AG09309 (cell line): ENCODE data around the gene HEBP2.

Experiments used
- DNase-seq: peaks from one replicate; pipeline ENCODE4 v3.0.0-alpha.2; 2010; ENCODE audit warnings: low read depth
- H3K4me3 ChIP-seq: 2 replicates; pipeline ENCODE4 v1.5.1; 2011; ENCODE audit warnings: mild to moderate bottlenecking, low read depth, low read length, moderate library complexity; ENCODE audit not compliant: control insufficient read depth
- TF ChIP-seq, protein P1 (sequence below): IDR thresholded peaks from 2 replicates; pipeline ENCODE4 v1.5.1; 2011; ENCODE audit warnings: mild to moderate bottlenecking, low read depth, low read length, inconsistent platforms; ENCODE audit not compliant: insufficient read depth, control insufficient read depth; ENCODE audit errors: missing control alignments

HEBP2 gene

DNA sequence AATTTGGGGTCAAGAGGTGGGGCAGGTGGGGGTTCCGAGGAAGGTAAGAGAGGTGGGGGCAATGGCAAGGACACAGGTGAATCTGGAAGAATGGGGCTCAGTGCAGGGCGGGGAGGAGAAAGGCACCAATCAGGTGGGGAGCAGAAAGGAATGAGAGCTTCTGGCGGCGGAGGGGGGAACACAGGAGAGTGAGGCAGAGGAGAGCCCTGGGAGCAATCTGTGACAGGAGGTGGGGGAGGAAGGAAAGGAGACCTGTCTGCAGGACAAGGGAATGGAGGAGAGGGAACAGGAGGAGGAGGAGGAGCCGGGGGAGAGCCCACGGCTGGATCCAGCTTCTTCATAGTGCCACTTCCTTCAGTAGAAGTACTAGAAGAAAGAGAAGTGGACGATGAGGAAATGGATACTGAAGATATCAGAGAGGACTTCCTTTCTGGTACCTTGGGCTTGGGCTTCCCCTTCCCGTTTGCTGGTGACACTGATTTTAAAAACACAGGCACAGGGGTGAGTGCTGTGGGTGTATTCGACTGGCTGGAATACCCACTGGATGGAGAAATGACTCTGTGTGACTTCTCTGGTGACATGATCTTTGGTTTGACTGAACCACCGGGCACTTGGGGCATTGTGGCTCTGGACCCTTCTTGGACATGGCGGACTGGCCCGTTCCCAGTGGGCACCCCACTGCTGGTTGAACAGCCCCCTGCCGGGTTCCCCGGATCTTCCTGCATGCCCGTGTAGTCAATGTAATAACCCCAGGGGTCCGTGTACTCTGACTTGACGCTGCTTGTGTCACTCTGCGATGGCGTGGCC is 27.4 kb downstream of the HEBP2 start:
- H3K4me3 ChIP-seq: no peak overlapping the region
- TF ChIP-seq, protein P1, sequence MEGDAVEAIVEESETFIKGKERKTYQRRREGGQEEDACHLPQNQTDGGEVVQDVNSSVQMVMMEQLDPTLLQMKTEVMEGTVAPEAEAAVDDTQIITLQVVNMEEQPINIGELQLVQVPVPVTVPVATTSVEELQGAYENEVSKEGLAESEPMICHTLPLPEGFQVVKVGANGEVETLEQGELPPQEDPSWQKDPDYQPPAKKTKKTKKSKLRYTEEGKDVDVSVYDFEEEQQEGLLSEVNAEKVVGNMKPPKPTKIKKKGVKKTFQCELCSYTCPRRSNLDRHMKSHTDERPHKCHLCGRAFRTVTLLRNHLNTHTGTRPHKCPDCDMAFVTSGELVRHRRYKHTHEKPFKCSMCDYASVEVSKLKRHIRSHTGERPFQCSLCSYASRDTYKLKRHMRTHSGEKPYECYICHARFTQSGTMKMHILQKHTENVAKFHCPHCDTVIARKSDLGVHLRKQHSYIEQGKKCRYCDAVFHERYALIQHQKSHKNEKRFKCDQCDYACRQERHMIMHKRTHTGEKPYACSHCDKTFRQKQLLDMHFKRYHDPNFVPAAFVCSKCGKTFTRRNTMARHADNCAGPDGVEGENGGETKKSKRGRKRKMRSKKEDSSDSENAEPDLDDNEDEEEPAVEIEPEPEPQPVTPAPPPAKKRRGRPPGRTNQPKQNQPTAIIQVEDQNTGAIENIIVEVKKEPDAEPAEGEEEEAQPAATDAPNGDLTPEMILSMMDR: no peak
- DNase-seq: no peak

DNA sequence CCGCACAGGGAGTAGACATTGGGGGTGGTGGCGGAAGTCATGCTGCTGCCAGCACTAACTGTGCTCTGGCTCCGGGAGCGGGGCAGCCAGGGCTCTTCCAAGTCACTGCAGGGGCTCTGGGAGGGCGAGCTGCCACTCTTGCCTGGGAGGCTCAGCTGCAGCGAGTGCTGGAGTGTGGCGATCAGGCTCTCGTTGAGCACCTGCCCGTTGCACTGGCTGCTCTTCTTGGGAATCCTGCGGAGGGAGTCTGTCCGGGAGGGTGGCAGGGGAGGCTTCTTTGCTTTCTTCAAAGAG is 28.0 kb downstream of the HEBP2 start:
- TF ChIP-seq, protein P1: no peak

DNA sequence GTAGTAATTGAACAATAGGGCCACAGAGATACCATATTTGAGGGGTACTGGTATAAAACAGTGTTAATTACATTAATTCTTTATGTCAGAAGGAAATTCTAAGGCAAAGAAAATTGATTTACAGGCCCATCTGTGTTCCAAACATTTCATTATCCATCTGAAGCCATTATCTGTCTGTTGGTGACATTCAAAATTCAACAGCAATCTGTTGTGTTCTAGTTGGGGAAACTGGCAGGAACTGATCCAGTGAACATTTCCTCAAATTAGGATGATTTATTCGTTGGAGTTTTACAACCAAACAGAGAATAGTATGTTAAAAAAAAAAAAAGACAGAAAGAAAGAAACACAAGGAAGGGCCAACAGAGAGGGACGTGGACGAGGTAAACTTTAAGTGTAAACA is 30.1 kb downstream of the HEBP2 start:
- DNase-seq: no peak

More for the DNA sequence above, 28.0 kb downstream of the HEBP2 start:
- DNase-seq: no peak
- no peak overlapping the region for H3K4me3 ChIP-seq

DNA sequence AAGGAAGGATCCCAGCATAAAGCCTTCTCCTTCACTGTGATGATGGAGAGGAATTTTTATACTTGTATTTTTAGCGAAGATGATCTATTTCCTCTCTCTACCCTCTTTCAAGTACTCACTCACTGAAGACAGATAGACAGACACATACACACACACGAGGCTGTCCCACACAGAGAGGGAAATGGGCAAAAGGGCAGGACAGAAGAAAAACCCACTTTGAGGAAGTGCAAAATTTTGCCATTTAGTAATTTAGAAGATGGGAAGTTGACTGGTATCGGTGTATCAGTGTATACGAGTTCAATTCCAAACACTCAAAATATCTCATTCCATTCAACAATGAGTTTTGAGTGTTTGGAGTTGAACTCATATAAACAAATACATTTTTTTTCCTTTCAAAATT is 30.9 kb downstream of the HEBP2 start:
- no peak overlapping the region for H3K4me3 ChIP-seq
- DNase-seq: no peak
- TF ChIP-seq, protein P1: no peak

More for the DNA sequence above, 30.1 kb downstream of the HEBP2 start:
- H3K4me3 ChIP-seq: no peak overlapping the region
- TF ChIP-seq, protein P1: no peak

DNA sequence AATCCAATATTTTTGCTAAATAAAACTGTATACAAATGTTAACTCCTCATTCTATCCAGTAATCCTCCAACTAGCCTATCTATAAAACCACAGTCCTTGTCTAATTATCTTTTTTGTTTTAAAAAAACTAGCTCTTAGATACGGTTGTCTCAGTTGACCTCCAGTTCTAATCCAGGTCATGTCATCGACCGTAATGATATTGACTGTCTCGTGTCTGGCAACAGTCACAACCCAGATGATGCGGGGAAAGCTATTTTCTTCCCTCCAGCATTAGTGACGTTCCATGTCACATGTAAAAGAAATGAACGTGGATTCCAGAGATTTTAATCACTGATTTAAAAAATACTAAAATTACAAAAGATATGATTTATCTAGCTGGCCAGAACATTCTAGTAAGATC is 35.5 kb downstream of the HEBP2 start:
- TF ChIP-seq, protein P1: no peak
- no peak for DNase-seq
- no peak overlapping the region for H3K4me3 ChIP-seq

GRCh38 chr6:138440296-138440695 is 36.3 kb downstream of the HEBP2 start:
- no peak overlapping the region for H3K4me3 ChIP-seq
- TF ChIP-seq, protein P1: no peak
- no peak for DNase-seq
